NCI-H226 (cell line): Measurements from ENCODE around the gene GNAQ.
"Not testable (repeated sequence)": the region's sequence is repeated elsewhere in the genome, so short reads cannot be mapped to it uniquely, and the experiment has no call there.

Experiments
- DNase-seq: peaks from one replicate; pipeline ENCODE4 v3.0.0-alpha.2; 2015

Gene GNAQ

GRCh38 chr9:77718298-77718640 is 313.3 kb downstream of the GNAQ start:
- not testable (repeated sequence) for DNase-seq

- peak; percentile 22 for DNase-seq
Observed at GRCh38 chr9:77717608-77718297, 313.9 kb downstream of the GNAQ start.

GRCh38 chr9:77714077-77714549 is 317.5 kb downstream of the GNAQ start:
- no peak for DNase-seq

GRCh38 chr9:77712533-77713130 is 319.0 kb downstream of the GNAQ start:
- peak; percentile 91 for DNase-seq

GRCh38 chr9:77710965-77711648 is 320.5 kb downstream of the GNAQ start:
- DNase-seq = no peak

- DNase-seq = no peak
Observed at GRCh38 chr9:77710316-77710715, 321.3 kb downstream of the GNAQ start.

GRCh38 chr9:77708064-77708815 is 323.4 kb downstream of the GNAQ start:
- DNase-seq = peak; percentile 38

- peak; percentile 93 for DNase-seq
Observed at GRCh38 chr9:77707383-77708063, 324.1 kb downstream of the GNAQ start.

GRCh38 chr9:77705636-77706035 is 326.0 kb downstream of the GNAQ start:
- DNase-seq = no peak

GRCh38 chr9:77702521-77703390 is 328.9 kb downstream of the GNAQ start:
- not testable (repeated sequence) for DNase-seq

- no peak for DNase-seq
Observed at GRCh38 chr9:77697238-77697984, 334.2 kb downstream of the GNAQ start.

GRCh38 chr9:77690723-77691122 is 340.9 kb downstream of the GNAQ start:
- not testable (repeated sequence) for DNase-seq

GRCh38 chr9:77690119-77690518 is 341.5 kb downstream of the GNAQ start:
- peak; percentile 32 for DNase-seq

- not testable (repeated sequence) for DNase-seq
Observed at GRCh38 chr9:77687737-77688136, 343.9 kb downstream of the GNAQ start.

- DNase-seq = no peak
Observed at GRCh38 chr9:77680581-77680980, 351.0 kb downstream of the GNAQ start.

GRCh38 chr9:77679661-77680368 is 351.8 kb downstream of the GNAQ start:
- DNase-seq = no peak

- no peak for DNase-seq
Observed at GRCh38 chr9:77679088-77679487, 352.5 kb downstream of the GNAQ start.

GRCh38 chr9:77677957-77678535 is 353.6 kb downstream of the GNAQ start:
- DNase-seq = peak; percentile 2

GRCh38 chr9:77677397-77677796 is 354.2 kb downstream of the GNAQ start:
- no peak for DNase-seq
